SK-N-SH (cell line): Measurements from ENCODE around the gene NEURL3. TPM values are rescaled to one million over a fixed set of nuclear protein-coding genes. Genes with fewer than 3 reads are reported as not detected.

Source experiments
- CTCF ChIA-PET: fragments of 300-600, 350-600 bp; formaldehyde crosslinking; extraction: SDS; loops from one replicate; lab custom pipeline; 2021; lab: Yijun Ruan, JAX
- POLR2A ChIA-PET: fragments of 350-600 bp; sonication (Branson Sonifier 250); formaldehyde crosslinking; extraction: SDS; loops from one replicate; lab custom pipeline; 2020; ENCODE audit warnings: antibody characterized with exemption, inconsistent platforms; lab: Yijun Ruan, JAX
- DNase-seq: peaks from one replicate; pipeline ENCODE4 v3.0.0; 2012
- H2AFZ ChIP-seq: fragments of 200-600 bp; sonication (generic); 2 replicates; pipeline ENCODE4 v1.8.1; 2016; ENCODE audit warnings: antibody characterized with exemption, mild to moderate bottlenecking, low read depth
- H3F3A ChIP-seq: fragments of 200-600 bp; sonication (generic); replicated peaks from 2 replicates; pipeline ENCODE3; 2016; ENCODE audit warnings: antibody characterized with exemption, mild to moderate bottlenecking; ENCODE audit not compliant: insufficient read depth
- H3K27ac ChIP-seq, 2 experiments: fragments of 200-500 bp in 1 of 2; fragments of 200-600 bp in 1 of 2; sonication (Bioruptor generic) in 1 of 2; sonication (generic), shearing (Covaris generic) in 1 of 2; 2 replicates each; pipeline versions ENCODE4 v1.5.1 to v1.6.1; 2014 to 2016; ENCODE audit warnings: low read depth in 2 of 2, inconsistent platforms in 1 of 2, low read length in 1 of 2, mild to moderate bottlenecking in 1 of 2, mixed read lengths in 1 of 2
- H3K27me3 ChIP-seq: fragments of 200-600 bp; sonication (generic), shearing (Covaris generic); 2 replicates; pipeline ENCODE4 v1.6.1; 2016; ENCODE audit warnings: mixed run types; ENCODE audit not compliant: insufficient read depth
- H3K36me3 ChIP-seq, 2 experiments: fragments of 200-500 bp in 1 of 2; fragments of 200-600 bp in 1 of 2; sonication (Bioruptor generic) in 1 of 2; sonication (generic) in 1 of 2; replicated peaks in 1 of 2; 2 replicates each; pipeline versions ENCODE3 to v1.5.1; 2014 to 2016; ENCODE audit warnings: low read length in 1 of 2, mild to moderate bottlenecking in 1 of 2; ENCODE audit not compliant: insufficient read depth in 2 of 2, control insufficient read depth in 1 of 2
- H3K4me1 ChIP-seq, 2 experiments: fragments of 200-500 bp in 1 of 2; fragments of 200-600 bp in 1 of 2; sonication (Bioruptor generic) in 1 of 2; sonication (generic), shearing (Covaris generic) in 1 of 2; 2 replicates each; pipeline versions ENCODE4 v1.5.1 to v1.6.1; 2014 to 2016; ENCODE audit warnings: low read depth in 1 of 2, low read length in 1 of 2, mixed run types in 1 of 2; ENCODE audit not compliant: insufficient read depth in 2 of 2, control insufficient read depth in 1 of 2
- H3K4me2 ChIP-seq: fragments of 200-600 bp; sonication (generic), shearing (Covaris generic); 2 replicates; pipeline ENCODE4 v1.6.1; 2017; ENCODE audit warnings: mixed run types
- H3K4me3 ChIP-seq, 2 experiments: fragments of 200-500 bp in 1 of 2; fragments of 200-600 bp in 1 of 2; sonication (Bioruptor generic) in 1 of 2; sonication (generic), shearing (Covaris generic) in 1 of 2; 2 replicates each; pipeline versions ENCODE4 v1.5.1 to v1.8.1; 2014 to 2016; ENCODE audit warnings: low read depth in 2 of 2, inconsistent platforms in 1 of 2, low read length in 1 of 2, mild to moderate bottlenecking in 1 of 2, mixed read lengths in 1 of 2, moderate library complexity in 1 of 2
- H3K79me2 ChIP-seq: fragments of 200-600 bp; sonication (generic); 2 replicates; pipeline ENCODE4 v1.8.1; 2017; ENCODE audit warnings: mild to moderate bottlenecking; ENCODE audit not compliant: insufficient read depth
- H3K9ac ChIP-seq: fragments of 200-600 bp; sonication (generic); 2 replicates; pipeline ENCODE4 v1.6.1; 2017; ENCODE audit warnings: mixed run types
- H3K9me2 ChIP-seq: fragments of 200-600 bp; sonication (generic); 2 replicates; pipeline ENCODE4 v1.6.1; 2017; ENCODE audit warnings: mixed run types
- H3K9me3 ChIP-seq: fragments of 200-600 bp; sonication (generic); 2 replicates; pipeline ENCODE4 v1.6.1; 2017; ENCODE audit warnings: mixed run types, mild to moderate bottlenecking, moderate library complexity
- H4K20me1 ChIP-seq: fragments of 200-600 bp; sonication (generic); 2 replicates; pipeline ENCODE4 v1.6.1; 2017; ENCODE audit warnings: mild to moderate bottlenecking, mixed run types; ENCODE audit not compliant: insufficient read depth
- CHD2 ChIP-seq: fragments of 150-350 bp; IDR thresholded peaks from 2 replicates; pipeline ENCODE4 v1.6.1; 2018; ENCODE audit warnings: low read length; ENCODE audit not compliant: partially characterized antibody
- FOXJ3 ChIP-seq: sonication (generic); formaldehyde crosslinking; IDR thresholded peaks from 2 replicates; pipeline ENCODE4 v1.5.1; 2020; ENCODE audit warnings: mild to moderate bottlenecking, missing genetic modification reagents
- FOXM1 ChIP-seq: IDR thresholded peaks from 2 replicates; pipeline ENCODE4 v1.4.0; 2012; ENCODE audit warnings: low read depth, mild to moderate bottlenecking
- GABPA ChIP-seq: IDR thresholded peaks from 2 replicates; pipeline ENCODE4 v1.4.0; 2012; ENCODE audit warnings: low read depth, mild to moderate bottlenecking
- NFIC ChIP-seq: IDR thresholded peaks from 2 replicates; pipeline ENCODE4 v1.4.0; 2012; ENCODE audit warnings: borderline replicate concordance
- SIN3A ChIP-seq: IDR thresholded peaks from 2 replicates; pipeline ENCODE4 v1.6.1; 2012; ENCODE audit warnings: low read depth, mild to moderate bottlenecking, low read length, moderate library complexity, borderline replicate concordance
- TCF12 ChIP-seq: IDR thresholded peaks from 2 replicates; pipeline ENCODE4 v1.4.0; 2012
- USF1 ChIP-seq: IDR thresholded peaks from 2 replicates; pipeline ENCODE4 v1.4.0; 2012; ENCODE audit warnings: low read depth, borderline replicate concordance
- ZBTB33 ChIP-seq: IDR thresholded peaks from 2 replicates; pipeline ENCODE4 v1.4.0; 2012; ENCODE audit warnings: low read depth, borderline replicate concordance
- WGBS: methylation state at CpG from one replicate; pipeline ENCODE4 v1.1.6; 2017; ENCODE audit warnings: low lambda C conversion rate; 5-methylcytosine and 5-hydroxymethylcytosine counted together
- polyA plus RNA-seq, 3 experiments: library from polyadenylated mRNA; depleted of rRNA; stranded (reverse); fragments of >200 nt; gene quantifications; 2 replicates each; pipeline ENCODE4 v1.2.3, GENCODE V29; 2012

Gene NEURL3
- polyA plus RNA-seq, 1 of the 3 experiments (the other 2 are of a cell fraction): 0.08 TPM

GRCh38 chr2:96524482-96525210 is 19.5 kb upstream of the NEURL3 start (continued):
- TF ChIP-seq USF1 (no peak), NFIC (no peak), SIN3A (no peak), ZBTB33 (no peak), CHD2 (no peak)

- ChIA-PET CTCF (interaction anchor here (7.4 kb wide), 1 partner anchor 14 kb away, joined by 59 read pairs; no protein-coding TSS in a partner anchor), POLR2A (no interaction called here)
- Histone ChIP-seq H3K9me3 (no peaks in the 10 kb centered on the region), H3K27me3 (no peaks in the 10 kb centered on the region), H3K9ac (no peak overlapping the region), H3K4me2 (no peak overlapping the region), H4K20me1 (no peaks in the 10 kb centered on the region), H2AFZ (no peak overlapping the region), H3K4me1 (peaks cover 0 to 5% of the 10 kb centered on the region in 2 experiments; a peak in 2 of 4 replicates), H3K4me3 (no peak overlapping the region), H3K9me2 (no peaks in the 10 kb centered on the region), H3K27ac (no peak overlapping the region), H3K79me2 (no peaks in the 10 kb centered on the region), H3F3A (no peaks in the 10 kb centered on the region), H3K36me3 (no peaks in the 10 kb centered on the region)
- 33% methylated on average over 9 of the region's 11 CpGs for WGBS
- TF ChIP-seq FOXM1 (no peak), TCF12 (0 out of 2 replicates have a peak, but pooled peaks have one; percentile 8), GABPA (no peak), FOXJ3 (CRISPR knock-in tag) (no peak)
- no peak for DNase-seq
These were observed 18.7 kb upstream of the NEURL3 start for GRCh38 chr2:96523659-96524481.
